DOHH2 (cell line): Measurements from ENCODE around the gene FAM216B.

Source experiments
- EZH2phosphoT487 ChIP-seq: fragments of 200-600 bp; sonication (generic); IDR thresholded peaks from 2 replicates; pipeline ENCODE4 v1.6.1; 2017; ENCODE audit warnings: borderline replicate concordance, mild to moderate bottlenecking, antibody characterized with exemption, low read length, moderate library complexity, mixed read lengths
- TF ChIP-seq, protein P1 (sequence below): fragments of 200-600 bp; sonication (generic); IDR thresholded peaks from one replicate; pipeline ENCODE4 v1.5.1; 2014; ENCODE audit warnings: antibody characterized with exemption, mild to moderate bottlenecking, low read depth, low read length; ENCODE audit not compliant: poor library complexity, severe bottlenecking

DNA sequence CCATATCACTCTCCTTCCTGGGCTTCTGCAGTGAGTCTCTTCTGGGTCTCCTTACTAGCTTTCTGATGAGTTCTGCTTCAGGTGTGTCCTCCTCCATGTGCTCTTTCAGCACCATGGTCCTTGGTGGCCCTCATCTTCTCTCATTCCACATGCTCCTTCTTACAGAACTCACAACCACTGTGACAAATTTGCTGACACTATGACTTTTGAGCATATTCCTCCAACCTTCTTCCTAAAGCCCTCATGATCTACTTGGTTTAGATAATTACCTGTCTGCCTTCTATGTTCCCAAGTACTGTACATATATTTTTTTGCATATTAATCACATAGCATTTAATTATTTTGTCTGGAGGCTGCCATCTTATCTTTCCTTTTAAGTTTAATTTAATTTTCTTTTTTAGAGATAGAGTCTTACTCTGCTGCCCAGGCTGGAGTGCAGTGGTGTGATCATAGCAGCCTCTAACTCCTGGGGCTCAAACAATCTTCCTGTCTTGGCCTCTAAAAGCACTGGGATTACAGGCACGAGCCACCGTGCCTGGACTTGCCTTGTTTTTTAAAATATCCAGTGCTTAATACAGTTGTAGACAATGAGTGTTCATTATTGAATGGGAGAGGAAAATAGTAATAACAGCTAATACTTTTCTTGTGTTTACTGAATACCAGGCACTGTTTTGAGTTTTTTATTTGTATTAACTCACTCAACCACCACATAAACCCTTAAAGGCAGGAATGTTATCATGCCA, 23.5 kb upstream of the FAM216B start:
- TF ChIP-seq, protein P1, sequence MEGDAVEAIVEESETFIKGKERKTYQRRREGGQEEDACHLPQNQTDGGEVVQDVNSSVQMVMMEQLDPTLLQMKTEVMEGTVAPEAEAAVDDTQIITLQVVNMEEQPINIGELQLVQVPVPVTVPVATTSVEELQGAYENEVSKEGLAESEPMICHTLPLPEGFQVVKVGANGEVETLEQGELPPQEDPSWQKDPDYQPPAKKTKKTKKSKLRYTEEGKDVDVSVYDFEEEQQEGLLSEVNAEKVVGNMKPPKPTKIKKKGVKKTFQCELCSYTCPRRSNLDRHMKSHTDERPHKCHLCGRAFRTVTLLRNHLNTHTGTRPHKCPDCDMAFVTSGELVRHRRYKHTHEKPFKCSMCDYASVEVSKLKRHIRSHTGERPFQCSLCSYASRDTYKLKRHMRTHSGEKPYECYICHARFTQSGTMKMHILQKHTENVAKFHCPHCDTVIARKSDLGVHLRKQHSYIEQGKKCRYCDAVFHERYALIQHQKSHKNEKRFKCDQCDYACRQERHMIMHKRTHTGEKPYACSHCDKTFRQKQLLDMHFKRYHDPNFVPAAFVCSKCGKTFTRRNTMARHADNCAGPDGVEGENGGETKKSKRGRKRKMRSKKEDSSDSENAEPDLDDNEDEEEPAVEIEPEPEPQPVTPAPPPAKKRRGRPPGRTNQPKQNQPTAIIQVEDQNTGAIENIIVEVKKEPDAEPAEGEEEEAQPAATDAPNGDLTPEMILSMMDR = no peak
- TF ChIP-seq EZH2phosphoT487 = no peak
